Myocyte (in vitro differentiated cells): ENCODE data around the gene KATNIP. TPM values are rescaled to one million over a fixed set of nuclear protein-coding genes. Genes with fewer than 3 reads are reported as not detected.
"Not testable (repeated sequence)": the region's sequence is repeated elsewhere in the genome, so short reads cannot be mapped to it uniquely, and the experiment has no call there.

Source experiments
- DNase-seq: peaks from one replicate; pipeline ENCODE4 v3.0.0-alpha.2; 2012; ENCODE audit warnings: low read depth
- total RNA-seq: library from RNA; depleted of rRNA; stranded (reverse); fragments of >200 nt; gene quantifications from 2 replicates; pipeline ENCODE4 v1.2.3, GENCODE V29; 2014

Gene KATNIP
- total RNA-seq, 1 donor from 2014 or later = 10.8 TPM

DNA sequence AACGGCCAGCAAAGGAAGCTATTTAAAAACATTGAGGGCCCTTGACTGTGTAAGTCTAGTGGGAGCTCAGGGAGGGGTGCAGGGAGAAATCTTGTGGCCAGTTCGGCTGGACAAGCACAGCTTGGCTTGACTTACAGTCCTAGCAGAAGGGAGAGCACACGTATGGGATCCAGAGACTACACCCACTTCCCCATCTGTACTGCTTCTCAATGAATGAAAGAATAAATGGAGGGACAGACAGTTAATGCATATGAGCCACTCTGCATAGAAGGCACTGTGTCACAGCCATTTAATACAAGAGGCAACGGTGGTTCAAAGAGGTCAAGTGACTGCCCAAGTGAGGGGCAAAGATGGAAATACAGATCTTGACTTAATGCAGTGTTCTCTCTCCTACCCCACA lies 15.7 kb upstream of the KATNIP start:
- DNase-seq = no peak

DNA sequence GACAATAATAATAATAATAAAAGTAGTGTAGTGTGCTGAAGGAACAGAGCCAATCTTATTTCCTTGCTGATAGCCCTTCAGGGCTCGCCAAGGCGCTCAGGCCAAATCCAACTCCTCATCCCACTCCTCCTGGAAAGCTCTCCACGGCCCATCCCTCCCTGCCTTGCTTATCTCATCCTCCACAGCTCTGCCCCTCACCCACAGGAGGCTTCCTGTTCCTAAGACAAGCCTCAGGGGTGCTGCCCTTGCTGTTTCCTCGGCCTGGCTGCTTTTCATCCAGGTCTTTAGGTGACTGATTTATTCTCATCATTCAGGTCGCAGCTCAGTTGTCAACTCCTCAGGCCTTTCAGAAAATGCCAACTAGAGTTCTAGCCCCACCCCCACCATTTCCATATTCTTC lies 11.4 kb upstream of the KATNIP start:
- no peak for DNase-seq

DNA sequence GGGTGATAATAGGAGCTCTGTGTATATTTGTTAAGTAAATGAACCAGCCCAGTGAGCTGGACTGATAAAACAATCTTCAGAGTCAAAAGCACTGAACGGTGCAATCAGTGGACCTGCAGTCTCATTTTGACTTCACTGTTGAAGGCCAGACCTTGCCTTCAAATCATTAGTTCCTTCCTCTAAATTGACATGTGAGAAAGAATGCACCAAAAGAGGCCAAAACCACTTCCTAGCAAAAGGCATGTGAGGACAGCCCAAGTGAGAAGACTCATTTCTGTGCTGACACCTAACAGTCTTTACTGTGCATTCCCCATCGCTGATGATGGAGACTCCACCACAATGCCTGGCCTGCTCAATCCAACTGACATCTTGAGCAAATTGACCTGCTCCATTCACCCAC lies 10.8 kb upstream of the KATNIP start:
- DNase-seq = no peak

DNA sequence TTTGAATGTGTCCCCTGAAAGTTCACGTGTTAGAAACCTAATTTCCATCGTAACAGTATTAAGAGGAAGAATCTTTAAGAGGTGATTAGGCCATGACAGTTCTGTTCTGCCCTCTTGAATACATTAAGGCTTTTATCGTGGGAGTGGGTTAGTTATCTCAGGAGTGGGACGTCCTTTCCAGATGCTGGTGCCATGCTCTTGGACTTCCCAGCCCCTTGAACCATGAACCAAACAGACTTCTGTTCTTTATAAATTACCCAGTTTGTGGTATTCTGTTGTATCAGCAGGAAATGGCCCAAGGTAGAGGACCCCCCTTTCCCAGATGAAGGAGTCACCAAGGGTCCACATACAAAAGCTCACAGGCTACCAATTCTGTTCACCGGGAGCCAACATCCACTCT lies 10.3 kb upstream of the KATNIP start:
- DNase-seq = no peak

DNA sequence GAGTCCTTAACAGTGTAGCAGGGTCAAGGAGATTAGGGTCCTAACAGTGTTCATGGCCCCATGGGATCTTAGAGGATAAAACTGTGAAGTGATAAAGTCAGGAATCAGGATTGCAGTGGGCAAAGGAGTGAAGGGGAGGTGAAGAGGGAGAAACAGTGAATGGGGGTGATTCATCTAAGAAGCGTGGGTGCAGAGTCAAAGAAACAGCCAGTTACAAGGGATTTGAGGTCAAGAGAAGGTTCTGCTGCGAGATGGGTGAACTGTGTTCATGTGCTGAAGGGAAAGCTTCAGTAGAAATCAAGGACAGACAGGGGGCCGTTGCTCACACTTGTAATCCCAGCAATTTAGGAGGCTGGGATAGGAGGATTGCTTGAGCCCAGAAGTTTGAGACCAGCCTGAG lies 6.1 kb upstream of the KATNIP start:
- DNase-seq = no peak

DNA sequence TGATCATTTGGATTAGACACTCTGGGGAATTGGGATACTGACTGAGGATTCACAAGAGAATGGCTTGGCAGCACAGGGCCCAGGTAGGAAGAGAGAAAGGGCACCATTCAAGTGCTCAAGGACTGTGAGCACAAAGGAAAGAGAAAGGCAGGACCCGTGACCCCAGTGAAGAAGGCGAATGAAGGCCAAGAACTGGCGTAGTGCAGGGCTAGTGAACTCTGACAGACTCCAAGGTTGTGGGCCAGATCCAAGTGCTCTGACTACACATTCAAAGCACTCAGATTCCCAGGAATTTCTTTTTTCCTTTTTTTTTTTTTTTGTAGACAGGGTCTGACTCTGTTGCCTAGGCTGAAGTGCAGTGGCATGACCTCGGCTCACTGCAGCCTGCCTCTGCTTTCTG lies 5.3 kb upstream of the KATNIP start:
- no peak for DNase-seq

DNA sequence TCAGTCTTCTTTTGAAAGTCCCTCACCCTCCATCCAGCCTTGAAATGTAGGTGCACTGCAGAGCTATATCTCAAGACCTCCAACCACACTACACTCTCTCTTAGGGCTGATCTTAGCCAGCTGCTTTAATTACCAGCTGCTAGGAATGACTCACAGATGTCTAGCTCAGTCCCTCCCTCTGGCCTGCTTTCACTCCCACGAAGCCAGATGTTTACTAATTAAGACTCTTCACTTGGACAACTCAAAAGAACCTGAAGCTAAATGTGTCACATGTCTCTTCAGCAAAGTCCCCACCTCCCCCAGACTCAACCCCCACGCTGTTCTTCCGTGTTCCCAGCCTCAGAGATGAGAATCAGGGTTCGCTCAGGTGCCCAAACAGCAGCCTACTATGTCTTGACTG lies 2.8 kb upstream of the KATNIP start:
- peak; percentile 83 for DNase-seq

DNA sequence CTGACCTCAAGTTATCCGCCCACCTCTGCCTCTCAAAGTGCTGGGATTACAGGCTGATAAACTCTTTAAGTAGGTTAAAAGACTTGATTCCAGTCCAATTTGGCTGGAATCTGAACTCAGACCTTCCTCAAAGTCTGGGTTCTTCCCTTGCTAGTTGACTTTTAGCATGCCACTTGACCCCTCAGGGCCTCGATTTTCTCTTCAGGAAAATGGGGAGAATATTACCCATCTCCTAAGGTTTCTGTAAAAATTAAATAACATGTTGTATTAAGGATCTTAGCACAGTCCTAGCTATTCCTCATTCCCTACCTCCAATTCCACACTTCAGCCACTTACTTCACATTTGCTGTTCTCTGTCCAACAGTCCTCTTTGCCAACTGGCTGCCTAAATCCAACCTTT lies 2.1 kb upstream of the KATNIP start:
- DNase-seq = no peak

DNA sequence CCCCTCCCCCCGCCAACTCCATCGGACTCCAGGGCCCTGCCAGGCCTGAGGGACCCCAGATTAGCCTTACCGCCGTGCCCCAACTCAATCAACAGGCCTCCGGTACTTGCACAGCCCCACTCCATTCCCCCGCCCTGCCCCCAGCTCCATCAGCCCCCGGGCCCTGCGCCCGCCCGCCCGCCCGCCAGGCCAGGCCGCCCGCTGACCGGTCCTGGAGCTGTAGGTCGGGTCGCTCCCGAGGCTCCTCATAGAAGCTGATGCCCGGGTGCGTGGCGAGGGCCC lies 539 bp upstream of the KATNIP start:
- no peak for DNase-seq

DNA sequence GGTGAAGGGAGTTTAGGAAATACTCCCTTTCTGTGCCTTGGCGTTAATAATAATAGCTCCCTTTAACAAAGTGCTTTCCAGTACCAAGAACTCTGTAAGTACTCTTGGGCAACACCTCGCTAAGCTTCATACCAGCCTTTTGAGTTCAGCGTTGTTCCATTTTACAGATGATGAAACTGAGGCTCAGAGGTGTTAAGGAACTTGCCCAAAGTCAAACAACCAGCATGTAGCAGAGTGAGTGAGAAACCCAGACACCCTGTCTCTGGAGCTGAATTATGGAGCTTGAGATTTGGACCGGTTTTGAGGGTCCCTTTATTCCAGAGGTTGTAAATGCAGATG lies 607 bp downstream of the KATNIP start:
- no peak for DNase-seq

DNA sequence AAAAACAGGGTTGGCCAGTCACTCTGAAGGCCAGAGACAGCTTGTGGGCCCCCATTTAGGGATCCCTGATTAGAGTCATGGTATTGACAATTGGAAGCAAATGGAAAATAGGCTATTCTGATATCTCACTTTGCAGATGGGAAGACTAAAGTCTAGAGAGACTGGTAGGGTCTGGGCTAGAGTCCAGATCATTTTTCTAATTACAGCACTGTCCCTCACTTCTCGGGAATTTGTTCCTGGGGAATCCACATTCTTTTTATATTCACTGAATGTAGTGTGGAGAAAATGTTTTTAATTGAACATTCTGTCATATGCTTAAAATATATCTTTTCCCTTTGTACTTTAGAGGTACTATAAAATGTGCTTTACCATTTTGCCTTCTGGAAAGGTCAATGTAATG lies 1.1 kb downstream of the KATNIP start:
- DNase-seq = peak; percentile 46

DNA sequence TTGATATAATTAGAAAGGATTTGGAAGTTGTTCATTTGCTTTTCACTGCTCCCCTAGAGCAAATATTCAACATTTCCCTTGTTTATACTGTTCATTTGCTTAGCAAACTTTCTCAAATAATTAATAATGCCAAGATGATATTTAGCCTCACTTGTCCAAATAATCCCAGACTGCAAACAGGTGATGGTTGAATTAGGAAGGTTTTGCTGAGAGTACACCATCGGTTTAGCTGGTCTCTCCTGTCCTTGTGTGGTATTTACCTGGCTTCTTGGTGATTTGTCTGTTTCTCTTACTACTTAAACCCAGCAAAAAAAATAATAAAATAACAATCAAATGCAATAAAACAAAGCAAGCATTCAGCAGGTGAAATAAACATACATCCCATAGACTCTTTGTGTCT lies 6.5 kb downstream of the KATNIP start:
- no peak for DNase-seq

DNA sequence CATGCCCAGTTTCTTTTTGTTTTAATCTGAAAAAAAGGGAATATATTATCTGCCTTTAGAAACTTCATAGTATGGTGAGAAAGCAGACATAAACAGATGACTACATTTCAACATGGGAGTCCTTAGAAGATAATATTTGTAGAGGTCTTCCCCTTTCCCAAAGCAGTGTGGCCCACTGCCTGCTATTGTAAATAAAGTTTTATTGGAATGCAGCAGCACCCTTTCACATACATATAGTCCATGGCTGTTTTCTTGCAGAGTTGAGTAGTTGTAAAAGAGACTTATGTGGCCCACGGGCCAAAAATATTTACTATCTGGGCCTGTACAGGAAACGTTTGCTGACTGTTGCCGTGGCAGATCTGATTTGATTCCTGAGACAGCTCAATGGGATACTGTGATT lies 8.5 kb downstream of the KATNIP start:
- no peak for DNase-seq

DNA sequence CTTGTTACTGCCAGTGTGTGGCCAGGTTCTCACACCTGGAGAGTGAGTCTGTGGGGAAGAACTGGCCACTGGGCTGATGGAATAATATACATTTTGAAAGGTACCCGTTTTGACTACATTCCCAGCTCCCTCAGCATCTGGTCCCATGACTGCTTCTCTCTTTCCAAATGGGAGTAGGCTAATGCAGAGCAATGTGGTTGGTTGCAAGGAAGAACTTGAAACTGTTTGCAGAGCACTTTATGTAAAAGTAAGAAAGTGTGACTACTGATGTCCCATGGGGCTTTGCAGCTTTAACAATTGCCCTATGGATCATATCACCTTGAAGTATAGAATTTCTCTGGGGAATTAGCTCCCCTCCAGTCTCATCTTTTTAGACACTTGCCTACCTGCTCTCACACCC lies 9.0 kb downstream of the KATNIP start:
- no peak for DNase-seq

DNA sequence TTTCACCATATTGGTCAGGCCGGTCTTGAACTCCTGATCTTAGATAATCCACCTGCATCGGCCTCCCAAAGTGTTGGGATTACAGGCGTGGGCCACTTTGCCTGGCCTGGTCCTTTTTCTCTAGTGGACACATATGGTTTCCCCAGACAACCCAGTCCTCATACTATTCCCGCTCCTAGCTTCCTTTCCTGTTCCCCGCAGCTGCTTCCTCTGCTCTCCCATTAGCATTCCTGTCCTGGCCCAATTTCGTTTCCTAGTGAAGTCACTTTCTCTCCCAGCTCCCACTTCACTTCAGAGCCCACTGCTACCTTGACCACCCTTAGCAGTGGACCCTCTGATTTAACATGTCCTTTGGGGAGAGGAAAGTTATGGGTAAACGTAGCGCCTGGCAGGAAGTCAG lies 11.3 kb downstream of the KATNIP start:
- no peak for DNase-seq

DNA sequence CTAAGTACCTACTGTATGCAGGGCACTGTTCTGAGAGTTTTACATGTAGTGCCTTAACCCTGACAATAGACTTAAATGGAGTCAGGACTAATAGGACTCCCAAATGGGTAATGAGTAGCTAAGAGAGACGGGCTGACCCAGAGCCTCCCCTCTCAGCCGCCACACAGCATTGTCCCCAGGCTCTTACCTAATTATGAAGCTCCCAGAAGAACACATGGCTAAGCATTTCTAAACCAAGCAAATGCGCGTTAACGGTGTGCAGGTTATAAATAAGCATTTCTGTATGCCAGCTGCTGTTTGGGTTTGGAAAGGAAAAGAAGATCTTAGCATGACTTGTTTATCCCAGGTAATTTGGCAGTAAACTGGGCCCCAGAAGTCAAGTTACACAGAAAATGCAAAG lies 14.3 kb downstream of the KATNIP start:
- peak; percentile 37 for DNase-seq

DNA sequence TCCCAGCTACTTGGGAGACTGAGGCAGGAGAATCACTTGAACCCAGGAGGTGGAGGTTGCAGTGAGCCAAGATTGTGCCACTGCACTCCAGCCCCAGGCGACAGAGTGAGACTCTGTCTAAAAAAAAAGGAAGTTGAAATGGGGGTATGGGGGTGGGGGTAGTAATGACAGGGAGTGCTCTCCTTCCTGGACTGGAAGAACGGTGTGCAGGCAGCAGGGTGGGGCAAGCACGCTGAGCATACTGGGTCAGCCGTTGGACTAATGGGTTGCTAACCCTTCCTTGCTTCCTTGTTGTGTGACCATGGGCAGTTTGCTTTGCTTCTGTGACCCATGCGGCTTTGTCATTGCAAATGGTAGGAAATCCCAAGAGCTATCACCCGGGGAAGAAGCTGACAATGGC lies 16.5 kb downstream of the KATNIP start:
- DNase-seq = no peak

DNA sequence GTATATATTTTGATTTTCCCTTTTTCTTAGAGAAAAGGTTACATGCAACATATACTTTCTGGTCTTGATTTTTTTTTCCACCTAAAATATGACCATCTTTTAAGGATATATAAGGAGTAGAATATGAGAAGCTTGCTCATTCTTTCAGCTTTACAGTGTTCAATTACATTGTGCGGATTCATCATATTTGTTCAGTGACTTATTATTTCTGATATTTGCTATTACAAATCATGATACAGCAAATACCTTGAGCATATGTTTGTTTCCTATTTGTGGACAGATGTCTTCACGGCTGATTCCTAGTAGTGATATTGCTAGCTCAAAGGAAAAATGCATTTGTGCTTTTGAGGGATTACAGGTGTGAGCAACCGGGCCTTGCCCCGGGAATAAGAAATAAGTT lies 18.1 kb downstream of the KATNIP start:
- no peak for DNase-seq

DNA sequence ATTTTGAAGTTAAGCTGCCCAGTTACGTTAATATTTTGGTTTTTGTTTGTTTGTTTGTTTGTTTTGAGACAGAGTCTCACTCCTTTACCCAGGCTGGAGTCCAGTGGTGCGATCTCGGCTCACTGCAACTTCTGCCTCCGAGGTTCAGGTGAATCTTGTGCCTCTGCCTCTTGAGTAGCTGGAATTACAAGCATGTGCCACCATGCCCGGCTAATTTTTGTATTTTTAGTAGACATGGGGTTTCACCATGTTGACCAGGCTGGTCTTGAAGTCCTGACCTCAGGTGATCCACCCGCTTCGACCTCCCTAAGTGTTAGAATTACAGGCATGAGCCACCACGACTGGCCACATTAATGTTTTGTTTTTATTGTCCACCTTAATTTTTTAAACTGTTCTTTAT lies 21.0 kb downstream of the KATNIP start:
- DNase-seq = not testable (repeated sequence)

DNA sequence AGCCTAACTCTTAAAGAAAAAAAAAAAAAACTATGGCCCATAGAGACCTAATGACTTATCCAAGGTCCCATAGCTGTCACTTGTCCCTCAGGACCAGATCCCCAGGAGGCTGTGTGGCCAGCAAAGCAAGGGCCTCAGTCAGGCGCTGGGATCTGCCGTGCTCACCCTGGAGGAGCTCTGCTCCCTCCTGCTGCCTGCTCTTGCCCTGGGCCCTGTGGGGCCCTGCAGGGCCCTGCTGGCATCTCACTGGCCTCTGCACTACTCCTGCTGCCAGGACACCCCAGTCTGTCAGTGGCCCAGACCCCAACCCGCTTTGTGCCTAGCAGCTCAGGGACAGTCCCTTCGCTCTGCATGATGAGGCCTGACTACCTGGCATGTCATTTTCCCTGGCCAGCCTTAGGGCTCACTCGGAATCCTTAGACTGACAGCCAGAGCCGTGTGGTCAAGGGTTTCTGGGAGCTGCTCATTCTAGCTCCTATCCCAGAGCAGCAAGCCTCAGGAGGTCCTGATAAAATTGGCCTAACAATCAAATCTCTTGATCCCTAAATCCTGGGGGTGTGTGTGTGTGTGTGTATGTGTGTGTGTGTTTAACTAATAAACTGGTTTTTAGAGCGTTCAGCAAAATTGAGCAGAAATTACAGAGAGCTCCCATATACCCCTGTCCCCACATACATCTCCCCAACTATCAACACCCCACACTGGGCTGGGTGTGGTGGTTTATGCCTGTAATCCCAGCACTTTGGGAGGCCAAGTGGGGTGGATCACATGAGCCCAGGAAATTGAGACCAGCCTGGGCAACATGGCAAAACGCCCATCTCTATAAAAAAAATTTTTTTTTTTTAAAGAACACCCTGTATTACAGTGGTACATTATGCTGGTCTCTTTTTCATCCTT lies 21.7 kb downstream of the KATNIP start:
- no peak for DNase-seq

DNA sequence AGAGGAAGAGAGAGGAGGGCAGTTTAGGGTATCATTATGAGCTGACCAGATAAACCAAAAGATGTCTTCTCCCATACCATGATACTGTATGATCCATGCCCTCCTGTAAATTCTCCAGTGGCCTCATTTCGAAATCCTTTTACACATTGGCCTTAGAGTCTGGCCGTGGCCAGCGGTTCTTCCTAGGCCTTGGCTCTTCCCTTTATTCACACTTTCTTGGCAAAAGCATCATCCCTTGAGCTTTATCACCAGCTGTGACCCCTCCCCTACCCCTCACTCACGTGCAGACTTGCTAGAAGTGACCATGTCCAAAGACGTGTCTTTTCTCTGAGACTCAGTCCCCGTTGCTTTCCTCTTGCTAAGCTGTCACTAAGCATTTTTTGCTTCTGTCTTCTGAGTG lies 22.8 kb downstream of the KATNIP start:
- DNase-seq = no peak

DNA sequence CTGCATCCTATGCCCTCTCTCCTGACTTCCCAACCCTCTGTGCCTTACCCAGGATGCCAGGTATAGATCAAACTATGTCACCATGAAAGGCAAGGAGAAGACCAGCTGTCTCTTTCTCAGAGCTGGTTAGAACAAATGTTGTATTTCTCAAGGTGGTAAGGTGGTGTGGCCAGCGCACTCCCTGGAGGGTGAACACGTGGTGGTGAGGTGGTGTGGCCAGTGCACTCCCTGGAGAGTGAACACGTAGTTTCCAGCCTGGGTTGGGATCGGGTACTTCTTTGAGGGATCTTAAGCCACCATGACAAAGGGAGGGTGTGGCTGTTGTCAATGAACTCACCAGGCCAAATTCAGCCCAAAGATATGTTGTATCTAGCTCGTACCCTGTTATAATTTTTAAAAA lies 26.8 kb downstream of the KATNIP start:
- DNase-seq = peak; percentile 67

DNA sequence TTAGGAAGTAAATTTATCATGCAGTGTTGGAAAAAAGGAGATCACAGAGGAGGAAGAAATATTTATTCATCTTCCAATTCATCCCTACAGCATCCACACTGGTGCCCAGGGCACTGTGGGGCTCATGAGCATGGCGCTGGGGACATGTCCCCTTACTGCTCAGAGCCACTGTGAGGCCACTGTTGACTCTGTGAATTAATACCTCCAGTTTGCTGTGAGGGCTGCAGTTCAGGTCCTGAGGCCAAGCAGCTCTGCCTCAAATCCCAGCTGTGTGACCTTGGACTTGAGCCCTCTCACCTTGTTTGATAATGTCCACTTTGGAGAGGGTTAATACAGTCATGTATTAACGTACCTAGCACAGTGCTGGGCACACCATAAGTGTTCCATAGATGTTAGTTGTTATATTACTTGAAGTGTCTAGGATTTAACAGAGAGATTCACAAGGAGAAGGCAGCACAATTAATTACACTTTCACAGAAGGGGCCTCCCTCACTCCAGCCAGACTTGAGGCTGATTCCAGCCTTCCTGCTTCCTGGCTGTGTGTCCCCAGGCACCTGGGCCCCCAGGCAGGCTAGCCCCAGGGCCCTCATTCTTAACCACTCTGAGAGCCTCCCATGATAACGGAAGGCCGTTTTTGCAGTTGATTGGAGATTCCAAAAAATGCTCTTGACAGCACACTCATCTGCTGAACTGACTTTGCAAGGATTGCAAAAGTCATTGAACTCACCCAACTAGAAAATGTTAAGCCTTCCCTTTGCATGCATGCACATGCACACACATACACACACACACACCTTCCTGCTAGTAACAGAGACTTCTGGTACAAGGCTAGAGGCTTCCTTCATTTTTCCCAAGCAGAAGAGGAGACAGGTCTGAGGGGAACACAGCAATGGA lies 29.4 kb downstream of the KATNIP start:
- no peak for DNase-seq
